Liver (tissue), 9 donors: ENCODE results near the gene ARFIP1. TPM values are rescaled to one million over a fixed set of nuclear protein-coding genes. Genes with fewer than 3 reads are reported as not detected.

Experiments used
- DNase-seq: peaks from one replicate; pipeline ENCODE4 v3.0.0-alpha.2; 2017; ENCODE audit warnings: low spot score
- H3K27ac ChIP-seq, 2 donors: one replicate each; pipeline ENCODE4 v1.7.0; 2013; ENCODE audit warnings: inconsistent platforms in 2 of 2, low read length in 2 of 2, control low read depth in 1 of 2, low read depth in 1 of 2, mild to moderate bottlenecking in 1 of 2
- H3K27me3 ChIP-seq, 4 donors: one replicate each; pipeline versions ENCODE4 v1.6.1 to v1.7.0; 2013; ENCODE audit warnings: low read length in 3 of 4, inconsistent platforms in 1 of 4, mild to moderate bottlenecking in 1 of 4, moderate library complexity in 1 of 4; ENCODE audit not compliant: control insufficient read depth in 4 of 4, insufficient read depth in 4 of 4
- H3K36me3 ChIP-seq, 4 donors: one replicate each; pipeline versions ENCODE4 v1.6.1 to v1.7.0; 2013; ENCODE audit warnings: low read length in 3 of 4, mild to moderate bottlenecking in 3 of 4, low read depth in 1 of 4, moderate library complexity in 1 of 4; ENCODE audit not compliant: control insufficient read depth in 4 of 4, insufficient read depth in 3 of 4
- H3K4me1 ChIP-seq, 4 donors: one replicate each; pipeline versions ENCODE4 v1.6.1 to v1.7.0; 2013; ENCODE audit warnings: low read length in 3 of 4, mild to moderate bottlenecking in 3 of 4, moderate library complexity in 1 of 4; ENCODE audit not compliant: control insufficient read depth in 4 of 4, insufficient read depth in 4 of 4
- H3K4me3 ChIP-seq, 3 donors: one replicate each; pipeline versions ENCODE4 v1.6.1 to v1.7.0; 2013; ENCODE audit warnings: low read length in 3 of 3, control low read depth in 1 of 3, low read depth in 1 of 3, mild to moderate bottlenecking in 1 of 3
- H3K9ac ChIP-seq, 2 donors: one replicate each; pipeline ENCODE4 v1.7.0; 2013; ENCODE audit warnings: low read length in 2 of 2, mild to moderate bottlenecking in 2 of 2, moderate library complexity in 2 of 2, control low read depth in 1 of 2, low read depth in 1 of 2
- H3K9me3 ChIP-seq, 4 donors: one replicate each; pipeline versions ENCODE4 v1.6.1 to v1.7.0; 2013; ENCODE audit warnings: low read length in 3 of 4; ENCODE audit not compliant: control insufficient read depth in 4 of 4
- EGR1 ChIP-seq, 2 donors: IDR thresholded peaks; 2 replicates each; pipeline ENCODE4 v1.6.1; 2016 to 2018; ENCODE audit warnings: antibody characterized with exemption in 2 of 2, low read depth in 2 of 2
- FOXA1 ChIP-seq: IDR thresholded peaks from 2 replicates; pipeline ENCODE4 v1.6.1; 2016; ENCODE audit warnings: antibody characterized with exemption
- FOXA2 ChIP-seq: IDR thresholded peaks from 2 replicates; pipeline ENCODE4 v1.6.1; 2016; ENCODE audit warnings: antibody characterized with exemption
- GABPA ChIP-seq, 2 donors: IDR thresholded peaks in 1 of 2; conservative IDR thresholded peaks in 1 of 2; 2 replicates each; pipeline ENCODE4 v1.6.1; 2016; ENCODE audit warnings: antibody characterized with exemption in 2 of 2, mild to moderate bottlenecking in 1 of 2, moderate library complexity in 1 of 2
- HNF4A ChIP-seq, 2 donors: conservative IDR thresholded peaks; 2 replicates each; pipeline ENCODE4 v1.6.1; 2016; ENCODE audit warnings: antibody characterized with exemption in 2 of 2, mild to moderate bottlenecking in 2 of 2
- HNF4G ChIP-seq: IDR thresholded peaks from 2 replicates; pipeline ENCODE4 v1.6.1; 2016; ENCODE audit warnings: antibody characterized with exemption
- JUND ChIP-seq, 2 donors: IDR thresholded peaks; 2 replicates each; pipeline ENCODE4 v1.6.1; 2016; ENCODE audit warnings: antibody characterized with exemption in 2 of 2
- NR2F2 ChIP-seq: IDR thresholded peaks from 2 replicates; pipeline ENCODE4 v1.6.1; 2016; ENCODE audit warnings: antibody characterized with exemption
- RAD21 ChIP-seq, 2 donors: IDR thresholded peaks; 2 replicates each; pipeline ENCODE4 v1.6.1; 2016; ENCODE audit warnings: antibody characterized with exemption in 2 of 2, mild to moderate bottlenecking in 2 of 2
- RXRA ChIP-seq, 2 donors: IDR thresholded peaks; 2 replicates each; pipeline ENCODE4 v1.6.1; 2017 to 2018; ENCODE audit warnings: antibody characterized with exemption in 2 of 2, mild to moderate bottlenecking in 1 of 2
- SP1 ChIP-seq: IDR thresholded peaks from 2 replicates; pipeline ENCODE4 v1.6.1; 2018; ENCODE audit warnings: antibody characterized with exemption, mild to moderate bottlenecking
- TAF1 ChIP-seq: conservative IDR thresholded peaks from 2 replicates; pipeline ENCODE4 v1.6.1; 2016; ENCODE audit warnings: antibody characterized with exemption, mild to moderate bottlenecking
- YY1 ChIP-seq: IDR thresholded peaks from 2 replicates; pipeline ENCODE4 v1.6.1; 2016; ENCODE audit warnings: antibody characterized with exemption, mild to moderate bottlenecking
- WGBS: extraction: QIAGEN DNeasy Blood & Tissue Kit; methylation state at CpG from one replicate; pipeline ENCODE4 v1.1.7; 2013; 5-methylcytosine and 5-hydroxymethylcytosine counted together
- polyA plus RNA-seq, 2 donors: library from polyadenylated mRNA; stranded (reverse) in 1 of 2; unstranded in 1 of 2; fragments of 200-250 nt in 1 of 2; fragments of >200 nt in 1 of 2; fragmentation: Nextera tagmentation in 1 of 2; extraction: Ambion mirVana in 1 of 2; gene quantifications; one replicate each; pipeline versions ENCODE4 v1.2.1 to v1.2.3, GENCODE V29; 2013 to 2015
- total RNA-seq, 2 donors: library from RNA; depleted of rRNA; stranded (reverse); fragments of >200 nt; gene quantifications; one replicate each; pipeline ENCODE4 v1.2.3, GENCODE V29; 2014
- TF ChIP-seq, protein P1 (sequence below): IDR thresholded peaks from 2 replicates; pipeline ENCODE4 v1.6.1; 2016; ENCODE audit warnings: antibody characterized with exemption
- TF ChIP-seq, protein P2 (sequence below): IDR thresholded peaks from 2 replicates; pipeline ENCODE4 v1.6.1; 2016; ENCODE audit warnings: antibody characterized with exemption
- TF ChIP-seq, protein P3 (sequence below): fragments of 150-350 bp; IDR thresholded peaks from 2 replicates; pipeline ENCODE4 v1.5.1; 2017; ENCODE audit warnings: improper control_type of control experiment, low read depth, low read length; ENCODE audit not compliant: missing input control
- TF ChIP-seq, protein P4 (sequence below): IDR thresholded peaks from 2 replicates; pipeline ENCODE4 v1.6.1; 2016; ENCODE audit warnings: antibody characterized with exemption, mild to moderate bottlenecking
- TF ChIP-seq, protein P5 (sequence below): IDR thresholded peaks from 2 replicates; pipeline ENCODE4 v1.6.1; 2016; ENCODE audit warnings: antibody characterized with exemption
- donor health status: healthy.
- donor health status: healthy.
- donor health status: healthy.
- donor health status: healthy.
- donor health status: healthy.

ARFIP1 gene
- total and polyA plus RNA-seq, 4 donors, result 6.8 to 16.8 (median 14.9) TPM

DNA sequence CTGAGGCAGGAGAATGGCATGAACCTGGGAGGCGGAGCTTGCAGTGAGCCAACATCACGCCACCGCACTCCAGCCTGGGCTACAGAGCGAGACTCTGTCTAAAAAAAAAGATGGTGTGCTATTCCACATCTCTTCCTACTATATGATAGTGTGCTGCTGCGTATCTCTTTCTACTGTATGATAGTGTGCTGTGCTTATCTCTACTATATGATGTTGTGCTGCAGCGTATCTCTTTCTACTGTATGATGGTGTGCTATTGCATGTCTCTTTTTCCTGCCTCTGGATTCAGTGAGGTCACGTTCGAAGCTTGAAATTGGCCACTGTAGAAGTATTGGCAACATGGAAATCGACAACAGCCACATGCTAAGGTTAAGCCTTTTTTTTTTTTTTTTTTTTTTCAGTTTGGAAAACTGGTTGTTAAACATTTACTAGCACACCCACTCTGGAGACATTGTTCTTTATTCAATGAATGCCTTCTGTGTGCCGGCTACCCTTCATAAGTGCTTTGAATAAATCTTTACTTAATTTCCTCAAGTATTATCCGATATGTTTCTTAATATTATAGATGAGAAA lies 31.0 kb downstream of the ARFIP1 start:
- 67% methylated on average over 11 of the region's 11 CpGs for WGBS
- Histone ChIP-seq H3K4me3 (no peak overlapping the region), H3K27ac (no peak overlapping the region), H3K9ac (no peak overlapping the region), H3K36me3 (no peaks in the 10 kb centered on the region), H3K4me1 (peaks cover 0 to 8% (median 4%) of the 10 kb centered on the region in 4 donors), H3K9me3 (no peaks in the 10 kb centered on the region), H3K27me3 (no peaks in the 10 kb centered on the region)
- TF ChIP-seq, protein P1, sequence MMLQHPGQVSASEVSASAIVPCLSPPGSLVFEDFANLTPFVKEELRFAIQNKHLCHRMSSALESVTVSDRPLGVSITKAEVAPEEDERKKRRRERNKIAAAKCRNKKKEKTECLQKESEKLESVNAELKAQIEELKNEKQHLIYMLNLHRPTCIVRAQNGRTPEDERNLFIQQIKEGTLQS, result peak; percentile 14
- TF ChIP-seq, protein P2, sequence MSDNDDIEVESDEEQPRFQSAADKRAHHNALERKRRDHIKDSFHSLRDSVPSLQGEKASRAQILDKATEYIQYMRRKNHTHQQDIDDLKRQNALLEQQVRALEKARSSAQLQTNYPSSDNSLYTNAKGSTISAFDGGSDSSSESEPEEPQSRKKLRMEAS, result peak; percentile 50
- TF ChIP-seq, protein P3, sequence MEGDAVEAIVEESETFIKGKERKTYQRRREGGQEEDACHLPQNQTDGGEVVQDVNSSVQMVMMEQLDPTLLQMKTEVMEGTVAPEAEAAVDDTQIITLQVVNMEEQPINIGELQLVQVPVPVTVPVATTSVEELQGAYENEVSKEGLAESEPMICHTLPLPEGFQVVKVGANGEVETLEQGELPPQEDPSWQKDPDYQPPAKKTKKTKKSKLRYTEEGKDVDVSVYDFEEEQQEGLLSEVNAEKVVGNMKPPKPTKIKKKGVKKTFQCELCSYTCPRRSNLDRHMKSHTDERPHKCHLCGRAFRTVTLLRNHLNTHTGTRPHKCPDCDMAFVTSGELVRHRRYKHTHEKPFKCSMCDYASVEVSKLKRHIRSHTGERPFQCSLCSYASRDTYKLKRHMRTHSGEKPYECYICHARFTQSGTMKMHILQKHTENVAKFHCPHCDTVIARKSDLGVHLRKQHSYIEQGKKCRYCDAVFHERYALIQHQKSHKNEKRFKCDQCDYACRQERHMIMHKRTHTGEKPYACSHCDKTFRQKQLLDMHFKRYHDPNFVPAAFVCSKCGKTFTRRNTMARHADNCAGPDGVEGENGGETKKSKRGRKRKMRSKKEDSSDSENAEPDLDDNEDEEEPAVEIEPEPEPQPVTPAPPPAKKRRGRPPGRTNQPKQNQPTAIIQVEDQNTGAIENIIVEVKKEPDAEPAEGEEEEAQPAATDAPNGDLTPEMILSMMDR, result no peak
- TF ChIP-seq FOXA2 (peak; percentile 6), RXRA (IDR thresholded peaks at IDR 0.05) (peak in 1 of 2 donors; percentile 8)
- DNase-seq, result no peak

DNA sequence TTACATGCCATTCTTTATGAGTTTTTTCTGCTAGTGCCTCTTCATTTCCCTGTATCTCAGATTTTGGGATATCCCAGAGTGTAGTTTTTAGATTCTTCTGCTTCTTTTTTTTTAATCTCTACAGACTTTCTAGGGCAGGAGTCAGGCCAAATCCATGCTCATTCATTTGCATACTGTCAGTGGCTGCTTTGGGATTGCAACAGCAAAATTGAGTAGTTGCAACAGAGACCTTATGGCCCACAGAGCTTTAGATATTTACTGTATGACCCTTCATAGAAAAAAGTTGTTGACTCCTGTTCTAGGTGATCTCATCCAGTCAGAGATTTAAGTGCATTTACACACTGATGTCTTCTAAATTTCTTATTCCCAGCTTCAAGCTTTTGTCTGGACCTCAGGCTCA lies 35.3 kb downstream of the ARFIP1 start:
- Histone ChIP-seq H3K36me3 (no peaks in the 10 kb centered on the region), H3K27ac (no peak overlapping the region)

More for the DNA sequence above, 35.3 kb downstream of the ARFIP1 start:
- no peak for DNase-seq
- no peak for TF ChIP-seq GABPA (IDR thresholded peaks at IDR 0.05 in 1 of 2, conservative IDR thresholded peaks at IDR 0.05 in 1 of 2)
- no peak for TF ChIP-seq SP1
- no peak for TF ChIP-seq TAF1
- TF ChIP-seq, protein P4, sequence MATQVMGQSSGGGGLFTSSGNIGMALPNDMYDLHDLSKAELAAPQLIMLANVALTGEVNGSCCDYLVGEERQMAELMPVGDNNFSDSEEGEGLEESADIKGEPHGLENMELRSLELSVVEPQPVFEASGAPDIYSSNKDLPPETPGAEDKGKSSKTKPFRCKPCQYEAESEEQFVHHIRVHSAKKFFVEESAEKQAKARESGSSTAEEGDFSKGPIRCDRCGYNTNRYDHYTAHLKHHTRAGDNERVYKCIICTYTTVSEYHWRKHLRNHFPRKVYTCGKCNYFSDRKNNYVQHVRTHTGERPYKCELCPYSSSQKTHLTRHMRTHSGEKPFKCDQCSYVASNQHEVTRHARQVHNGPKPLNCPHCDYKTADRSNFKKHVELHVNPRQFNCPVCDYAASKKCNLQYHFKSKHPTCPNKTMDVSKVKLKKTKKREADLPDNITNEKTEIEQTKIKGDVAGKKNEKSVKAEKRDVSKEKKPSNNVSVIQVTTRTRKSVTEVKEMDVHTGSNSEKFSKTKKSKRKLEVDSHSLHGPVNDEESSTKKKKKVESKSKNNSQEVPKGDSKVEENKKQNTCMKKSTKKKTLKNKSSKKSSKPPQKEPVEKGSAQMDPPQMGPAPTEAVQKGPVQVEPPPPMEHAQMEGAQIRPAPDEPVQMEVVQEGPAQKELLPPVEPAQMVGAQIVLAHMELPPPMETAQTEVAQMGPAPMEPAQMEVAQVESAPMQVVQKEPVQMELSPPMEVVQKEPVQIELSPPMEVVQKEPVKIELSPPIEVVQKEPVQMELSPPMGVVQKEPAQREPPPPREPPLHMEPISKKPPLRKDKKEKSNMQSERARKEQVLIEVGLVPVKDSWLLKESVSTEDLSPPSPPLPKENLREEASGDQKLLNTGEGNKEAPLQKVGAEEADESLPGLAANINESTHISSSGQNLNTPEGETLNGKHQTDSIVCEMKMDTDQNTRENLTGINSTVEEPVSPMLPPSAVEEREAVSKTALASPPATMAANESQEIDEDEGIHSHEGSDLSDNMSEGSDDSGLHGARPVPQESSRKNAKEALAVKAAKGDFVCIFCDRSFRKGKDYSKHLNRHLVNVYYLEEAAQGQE, result no peak
- TF ChIP-seq, protein P3, result no peak
- TF ChIP-seq HNF4A (conservative IDR thresholded peaks at IDR 0.05), result no peak
- TF ChIP-seq RXRA (IDR thresholded peaks at IDR 0.05), result no peak
- TF ChIP-seq, protein P1, result no peak
- no peak for TF ChIP-seq NR2F2
- TF ChIP-seq EGR1 (IDR thresholded peaks at IDR 0.05; ENCODE audit: low read depth in 2 of 2), result no peak
- TF ChIP-seq JUND (IDR thresholded peaks at IDR 0.05), result no peak
- TF ChIP-seq, protein P5, sequence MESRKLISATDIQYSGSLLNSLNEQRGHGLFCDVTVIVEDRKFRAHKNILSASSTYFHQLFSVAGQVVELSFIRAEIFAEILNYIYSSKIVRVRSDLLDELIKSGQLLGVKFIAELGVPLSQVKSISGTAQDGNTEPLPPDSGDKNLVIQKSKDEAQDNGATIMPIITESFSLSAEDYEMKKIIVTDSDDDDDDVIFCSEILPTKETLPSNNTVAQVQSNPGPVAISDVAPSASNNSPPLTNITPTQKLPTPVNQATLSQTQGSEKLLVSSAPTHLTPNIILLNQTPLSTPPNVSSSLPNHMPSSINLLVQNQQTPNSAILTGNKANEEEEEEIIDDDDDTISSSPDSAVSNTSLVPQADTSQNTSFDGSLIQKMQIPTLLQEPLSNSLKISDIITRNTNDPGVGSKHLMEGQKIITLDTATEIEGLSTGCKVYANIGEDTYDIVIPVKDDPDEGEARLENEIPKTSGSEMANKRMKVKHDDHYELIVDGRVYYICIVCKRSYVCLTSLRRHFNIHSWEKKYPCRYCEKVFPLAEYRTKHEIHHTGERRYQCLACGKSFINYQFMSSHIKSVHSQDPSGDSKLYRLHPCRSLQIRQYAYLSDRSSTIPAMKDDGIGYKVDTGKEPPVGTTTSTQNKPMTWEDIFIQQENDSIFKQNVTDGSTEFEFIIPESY, result no peak
- no peak for TF ChIP-seq FOXA1
- no peak for TF ChIP-seq RAD21 (IDR thresholded peaks at IDR 0.05)
- TF ChIP-seq, protein P2, result no peak
- TF ChIP-seq HNF4G, result no peak
- TF ChIP-seq YY1, result no peak
- no peak for TF ChIP-seq FOXA2
- Histone ChIP-seq H3K9me3 (no peaks in the 10 kb centered on the region), H3K27me3 (no peaks in the 10 kb centered on the region), H3K4me3 (no peak overlapping the region), H3K9ac (no peak overlapping the region), H3K4me1 (peaks cover 0 to 8% (median 4%) of the 10 kb centered on the region in 4 donors)
